ENCODE measurements around the gene MICALL2. TPM values are rescaled to one million over a fixed set of nuclear protein-coding genes. Genes with fewer than 3 reads are reported as not detected.
"Not testable (repeated sequence)": the region's sequence is repeated elsewhere in the genome, so short reads cannot be mapped to it uniquely, and the experiment has no call there.

The MICALL2 gene
- polyA plus RNA-seq, 2 donors: 20.9 to 50.7 TPM

DNA sequence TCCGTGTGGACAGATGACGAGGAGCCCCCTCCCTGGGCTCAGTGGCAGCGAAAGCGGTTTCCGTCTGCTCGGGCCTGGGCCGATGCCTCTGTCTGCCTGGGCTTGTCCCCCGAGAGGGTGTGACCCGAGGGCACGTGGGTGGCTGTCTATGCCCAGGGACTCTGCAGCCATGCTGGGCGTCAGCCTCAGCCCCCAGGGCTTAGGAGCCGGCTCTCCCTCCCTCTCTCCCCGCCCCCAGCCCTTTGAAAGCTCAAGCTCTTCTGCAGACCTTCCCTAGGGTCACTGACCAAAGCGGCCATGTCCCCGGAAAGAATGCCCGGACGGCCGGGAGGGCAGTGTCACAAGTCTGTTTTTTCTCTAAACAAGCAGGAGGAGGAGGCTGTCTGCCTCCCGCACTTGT is 7.1 kb downstream of the MICALL2 start:
- no peak overlapping the region for H3K4me3 ChIP-seq (ENCODE audit: low read depth in 1 of 2, low read length in 2 of 2)
- H3K36me3 ChIP-seq (ENCODE audit: control insufficient read depth in 2 of 2, insufficient read depth in 2 of 2, low read length in 1 of 2): peaks cover 0 to 7% of the 10 kb centered on the region in 2 donors
- H3K9me3 ChIP-seq (ENCODE audit: control insufficient read depth in 2 of 2, insufficient read depth in 1 of 2, low read depth in 1 of 2, low read length in 1 of 2): no peaks in the 10 kb centered on the region
- H3K27me3 ChIP-seq (ENCODE audit: control insufficient read depth in 1 of 2, insufficient read depth in 2 of 2, low read length in 2 of 2): no peaks in the 10 kb centered on the region
- no peak overlapping the region for H3K27ac ChIP-seq (ENCODE audit: low read depth in 2 of 2, low read length in 1 of 2)
- H3K4me1 ChIP-seq (ENCODE audit: control insufficient read depth in 2 of 2, insufficient read depth in 2 of 2, low read length in 1 of 2): peaks cover 11 to 38% of the 10 kb centered on the region in 2 donors
- WGBS, 2 donors: 38 to 57% methylated on average over 19 of the region's 19 CpGs

DNA sequence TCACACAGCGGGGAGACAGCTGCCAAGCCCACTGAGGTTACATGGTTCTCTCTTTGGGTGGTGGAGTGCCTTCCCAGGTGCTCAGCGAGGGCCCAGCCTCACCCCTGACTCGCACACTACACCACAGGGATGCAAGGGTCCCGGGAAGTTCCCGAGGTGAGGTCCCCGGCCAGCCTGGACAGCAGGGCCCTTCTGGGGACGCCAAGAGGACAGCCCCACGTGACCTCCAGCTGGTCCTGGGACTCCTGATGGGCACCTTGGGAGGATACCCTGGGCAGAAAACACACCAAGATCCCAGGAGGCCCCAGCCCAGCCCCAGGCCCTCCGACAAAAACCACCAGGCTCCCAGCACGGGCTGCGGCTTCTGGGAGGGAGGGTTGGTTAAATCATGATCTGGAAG is 8.3 kb downstream of the MICALL2 start:
- H3K27me3 ChIP-seq (ENCODE audit: control insufficient read depth in 1 of 2, insufficient read depth in 2 of 2, low read length in 2 of 2): no peaks in the 10 kb centered on the region
- peaks cover 10 to 38% of the 10 kb centered on the region in 2 donors for H3K4me1 ChIP-seq (ENCODE audit: control insufficient read depth in 2 of 2, insufficient read depth in 2 of 2, low read length in 1 of 2)
- H3K9me3 ChIP-seq (ENCODE audit: control insufficient read depth in 2 of 2, insufficient read depth in 1 of 2, low read depth in 1 of 2, low read length in 1 of 2): no peaks in the 10 kb centered on the region
- 75 to 86% methylated on average over 10 to 11 of the region's 11 CpGs for WGBS, 2 donors
- no peak overlapping the region for H3K27ac ChIP-seq (ENCODE audit: low read depth in 2 of 2, low read length in 1 of 2)
- H3K36me3 ChIP-seq (ENCODE audit: control insufficient read depth in 2 of 2, insufficient read depth in 2 of 2, low read length in 1 of 2): peaks cover 0 to 7% of the 10 kb centered on the region in 2 donors
- no peak overlapping the region for H3K4me3 ChIP-seq (ENCODE audit: low read depth in 1 of 2, low read length in 2 of 2)

DNA sequence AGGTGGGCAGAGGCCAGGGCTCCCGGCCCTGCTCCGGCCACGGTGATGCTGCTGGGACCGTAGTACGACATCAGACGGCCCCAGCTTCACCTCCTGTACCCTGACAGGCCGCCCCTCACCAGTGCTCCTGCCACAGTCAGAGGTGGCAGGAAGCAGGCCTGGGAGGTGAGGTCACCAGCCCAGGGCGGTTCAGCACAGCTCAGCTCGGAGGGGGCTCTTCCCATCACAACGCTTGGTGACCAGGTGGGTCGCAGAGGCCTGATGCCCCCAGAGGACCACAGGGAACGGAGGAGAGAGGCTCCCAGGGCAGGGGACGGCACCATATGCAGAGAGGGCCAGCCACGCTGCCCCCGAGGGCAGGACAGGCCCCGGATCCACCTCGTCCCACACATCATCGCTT is 8.8 kb downstream of the MICALL2 start:
- Histone ChIP-seq H3K9me3 (ENCODE audit: control insufficient read depth in 2 of 2, insufficient read depth in 1 of 2, low read depth in 1 of 2, low read length in 1 of 2) (no peaks in the 10 kb centered on the region), H3K4me1 (ENCODE audit: control insufficient read depth in 2 of 2, insufficient read depth in 2 of 2, low read length in 1 of 2) (peaks cover 8 to 32% of the 10 kb centered on the region in 2 donors), H3K27ac (ENCODE audit: low read depth in 2 of 2, low read length in 1 of 2) (peak overlapping the region in 1 of 2 donors; percentile 42), H3K27me3 (ENCODE audit: control insufficient read depth in 1 of 2, insufficient read depth in 2 of 2, low read length in 2 of 2) (no peaks in the 10 kb centered on the region), H3K4me3 (ENCODE audit: low read depth in 1 of 2, low read length in 2 of 2) (no peak overlapping the region), H3K36me3 (ENCODE audit: control insufficient read depth in 2 of 2, insufficient read depth in 2 of 2, low read length in 1 of 2) (peaks cover 0 to 7% of the 10 kb centered on the region in 2 donors)
- 82 to 85% methylated on average over 18 of the region's 18 CpGs for WGBS, 2 donors

DNA sequence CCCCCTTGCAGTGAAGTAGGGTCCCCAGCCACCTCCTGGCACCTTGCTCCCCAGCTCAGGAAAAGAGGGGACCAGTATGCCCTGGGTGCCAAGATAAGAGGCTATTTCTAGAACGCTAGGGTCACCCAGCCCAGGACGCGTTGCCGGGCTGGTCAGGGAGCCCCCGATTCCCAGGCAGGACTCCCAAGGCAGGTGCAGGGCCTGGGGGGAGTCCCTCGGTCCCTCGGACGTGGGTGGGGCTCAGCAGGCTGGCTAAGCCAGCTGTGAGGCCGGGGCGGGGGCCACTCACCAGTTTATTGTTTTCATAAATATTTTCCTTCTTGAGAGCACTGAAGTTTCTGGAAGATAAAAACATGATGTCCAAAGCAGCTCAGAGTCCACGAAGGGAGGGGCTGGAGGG is 9.3 kb downstream of the MICALL2 start:
- Histone ChIP-seq H3K4me1 (ENCODE audit: control insufficient read depth in 2 of 2, insufficient read depth in 2 of 2, low read length in 1 of 2) (peaks cover 8 to 28% of the 10 kb centered on the region in 2 donors), H3K9me3 (ENCODE audit: control insufficient read depth in 2 of 2, insufficient read depth in 1 of 2, low read depth in 1 of 2, low read length in 1 of 2) (no peaks in the 10 kb centered on the region), H3K36me3 (ENCODE audit: control insufficient read depth in 2 of 2, insufficient read depth in 2 of 2, low read length in 1 of 2) (peaks cover 0 to 11% of the 10 kb centered on the region in 2 donors), H3K27me3 (ENCODE audit: control insufficient read depth in 1 of 2, insufficient read depth in 2 of 2, low read length in 2 of 2) (no peaks in the 10 kb centered on the region), H3K4me3 (ENCODE audit: low read depth in 1 of 2, low read length in 2 of 2) (no peak overlapping the region), H3K27ac (ENCODE audit: low read depth in 2 of 2, low read length in 1 of 2) (no peak overlapping the region)
- 65% methylated on average over 11 of the region's 11 CpGs for WGBS, 2 donors

DNA sequence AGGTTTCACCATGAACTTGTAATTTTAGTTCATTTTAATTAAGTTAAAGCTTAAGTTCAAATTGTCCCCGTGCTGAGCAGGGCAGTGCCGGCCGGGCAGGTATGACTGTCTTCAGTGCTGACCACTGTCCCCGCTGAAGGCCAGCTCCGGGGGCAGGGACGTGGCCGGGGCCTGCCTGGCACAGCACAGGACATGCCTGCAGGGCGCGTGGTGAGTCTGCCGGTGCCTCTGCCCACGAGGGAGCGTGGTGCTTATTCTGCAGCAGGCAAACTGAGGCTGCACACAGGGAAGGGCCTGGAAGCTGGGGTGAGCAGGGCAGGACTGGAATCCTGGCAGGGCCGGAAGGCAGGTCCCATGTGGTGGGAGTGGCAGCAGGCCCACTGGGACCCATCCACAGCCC is 9.8 kb downstream of the MICALL2 start:
- WGBS, 2 donors: 78 to 84% methylated on average over 13 of the region's 13 CpGs
- Histone ChIP-seq H3K4me1 (ENCODE audit: control insufficient read depth in 2 of 2, insufficient read depth in 2 of 2, low read length in 1 of 2) (peaks cover 8 to 23% of the 10 kb centered on the region in 2 donors), H3K27me3 (ENCODE audit: control insufficient read depth in 1 of 2, insufficient read depth in 2 of 2, low read length in 2 of 2) (no peaks in the 10 kb centered on the region), H3K9me3 (ENCODE audit: control insufficient read depth in 2 of 2, insufficient read depth in 1 of 2, low read depth in 1 of 2, low read length in 1 of 2) (no peaks in the 10 kb centered on the region), H3K27ac (ENCODE audit: low read depth in 2 of 2, low read length in 1 of 2) (no peak overlapping the region), H3K36me3 (ENCODE audit: control insufficient read depth in 2 of 2, insufficient read depth in 2 of 2, low read length in 1 of 2) (peaks cover 0 to 11% of the 10 kb centered on the region in 2 donors), H3K4me3 (ENCODE audit: low read depth in 1 of 2, low read length in 2 of 2) (no peak overlapping the region)

DNA sequence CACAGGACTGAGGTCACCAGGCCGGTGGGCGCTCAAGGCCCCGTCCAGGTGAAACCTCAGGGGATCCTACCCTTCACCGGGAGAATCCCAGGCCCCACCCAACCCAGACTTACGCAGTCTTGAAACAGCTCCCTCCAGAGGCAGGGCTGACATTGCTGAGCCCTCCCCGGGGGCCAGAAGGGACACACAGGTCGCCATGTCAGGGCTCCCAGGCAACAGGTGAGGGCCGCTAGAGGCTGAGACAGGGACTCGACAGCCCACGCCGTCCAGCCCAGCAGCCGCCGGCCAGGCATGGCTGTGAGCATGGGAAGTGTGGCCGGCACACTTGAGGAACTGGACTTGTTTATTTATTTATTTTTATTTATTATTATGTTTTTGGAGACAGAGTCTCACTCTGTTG is 10.3 kb downstream of the MICALL2 start:
- Histone ChIP-seq H3K36me3 (ENCODE audit: control insufficient read depth in 2 of 2, insufficient read depth in 2 of 2, low read length in 1 of 2) (peaks cover 0 to 11% of the 10 kb centered on the region in 2 donors), H3K4me1 (ENCODE audit: control insufficient read depth in 2 of 2, insufficient read depth in 2 of 2, low read length in 1 of 2) (peaks cover 8 to 22% of the 10 kb centered on the region in 2 donors)

DNA sequence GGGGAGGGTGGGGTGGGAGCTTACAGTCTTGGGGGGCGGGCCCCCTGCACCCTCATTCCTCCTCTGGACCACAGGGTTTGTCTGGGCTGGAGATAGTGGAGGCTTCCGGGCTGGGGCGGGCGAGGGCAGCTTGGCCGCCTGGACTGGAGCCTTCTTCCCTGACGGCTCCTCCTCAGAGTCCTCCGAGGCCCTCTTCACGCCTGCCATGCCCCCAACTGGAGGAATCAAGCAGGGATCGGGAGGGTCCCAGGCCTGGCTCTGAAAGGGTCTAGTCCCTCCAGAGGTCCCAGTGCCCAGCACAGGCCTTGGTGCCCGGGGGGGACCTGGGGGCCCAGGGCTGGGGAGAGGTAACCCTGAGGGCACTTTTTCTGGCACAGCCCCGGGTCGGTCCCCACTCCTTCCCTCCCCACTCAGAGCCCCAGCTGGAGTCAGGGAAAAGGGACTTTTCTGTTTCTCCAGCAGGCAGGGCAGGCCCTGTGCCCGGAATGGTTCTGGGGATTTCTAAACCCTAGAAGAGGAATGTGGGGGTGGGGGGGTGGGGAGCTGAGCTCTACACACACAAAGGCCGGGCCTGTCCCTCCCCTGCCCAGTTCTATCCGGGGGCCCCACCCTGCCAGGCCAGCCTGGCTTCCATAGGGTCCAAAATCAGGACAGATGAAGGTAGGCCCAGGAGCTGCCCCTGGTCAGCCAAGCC is 11.6 kb downstream of the MICALL2 start:
- Histone ChIP-seq H3K27me3 (ENCODE audit: control insufficient read depth in 1 of 2, insufficient read depth in 2 of 2, low read length in 2 of 2) (no peaks in the 10 kb centered on the region), H3K27ac (ENCODE audit: low read depth in 2 of 2, low read length in 1 of 2) (peak overlapping the region; percentile 62 to 82), H3K36me3 (ENCODE audit: control insufficient read depth in 2 of 2, insufficient read depth in 2 of 2, low read length in 1 of 2) (peaks cover 0 to 11% of the 10 kb centered on the region in 2 donors), H3K4me3 (ENCODE audit: low read depth in 1 of 2, low read length in 2 of 2) (no peak overlapping the region), H3K4me1 (ENCODE audit: control insufficient read depth in 2 of 2, insufficient read depth in 2 of 2, low read length in 1 of 2) (peaks cover 4 to 22% of the 10 kb centered on the region in 2 donors), H3K9me3 (ENCODE audit: control insufficient read depth in 2 of 2, insufficient read depth in 1 of 2, low read depth in 1 of 2, low read length in 1 of 2) (no peaks in the 10 kb centered on the region)
- 44% methylated on average over 14 to 15 of the region's 15 CpGs for WGBS, 2 donors

More for the DNA sequence above, 10.3 kb downstream of the MICALL2 start:
- H3K9me3 ChIP-seq (ENCODE audit: control insufficient read depth in 2 of 2, insufficient read depth in 1 of 2, low read depth in 1 of 2, low read length in 1 of 2): no peaks in the 10 kb centered on the region
- H3K27me3 ChIP-seq (ENCODE audit: control insufficient read depth in 1 of 2, insufficient read depth in 2 of 2, low read length in 2 of 2): no peaks in the 10 kb centered on the region
- no peak overlapping the region for H3K27ac ChIP-seq (ENCODE audit: low read depth in 2 of 2, low read length in 1 of 2)
- H3K4me3 ChIP-seq (ENCODE audit: low read depth in 1 of 2, low read length in 2 of 2): no peak overlapping the region
- WGBS, 2 donors: 90 to 92% methylated on average over 14 of the region's 14 CpGs

DNA sequence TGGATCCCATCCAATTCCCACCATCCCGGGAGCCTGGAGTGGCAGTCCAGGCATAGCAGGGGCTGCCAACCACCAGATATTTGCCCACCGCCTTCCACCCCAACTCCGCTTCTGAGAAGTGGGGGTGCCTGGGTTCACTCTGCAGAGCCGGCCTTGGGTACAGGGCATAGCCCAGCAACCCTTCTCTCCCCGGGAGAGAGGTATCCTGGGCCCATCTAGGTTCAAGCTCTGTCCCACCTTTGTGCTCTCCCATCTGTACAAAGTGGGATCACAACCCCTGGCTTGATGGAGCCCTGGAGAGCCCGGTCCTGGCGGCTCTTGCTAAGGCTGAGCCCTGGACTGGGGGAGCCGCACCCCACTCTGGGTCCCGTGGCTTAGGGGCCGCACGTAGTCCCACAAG is 12.2 kb downstream of the MICALL2 start:
- H3K9me3 ChIP-seq (ENCODE audit: control insufficient read depth in 2 of 2, insufficient read depth in 1 of 2, low read depth in 1 of 2, low read length in 1 of 2): no peaks in the 10 kb centered on the region
- H3K27me3 ChIP-seq (ENCODE audit: control insufficient read depth in 1 of 2, insufficient read depth in 2 of 2, low read length in 2 of 2): no peaks in the 10 kb centered on the region
- H3K36me3 ChIP-seq (ENCODE audit: control insufficient read depth in 2 of 2, insufficient read depth in 2 of 2, low read length in 1 of 2): peaks cover 0 to 13% of the 10 kb centered on the region in 2 donors
- no peak overlapping the region for H3K4me3 ChIP-seq (ENCODE audit: low read depth in 1 of 2, low read length in 2 of 2)
- 73 to 77% methylated on average over 11 of the region's 11 CpGs for WGBS, 2 donors
- H3K27ac ChIP-seq (ENCODE audit: low read depth in 2 of 2, low read length in 1 of 2): peak overlapping the region; percentile 62 to 82
- H3K4me1 ChIP-seq (ENCODE audit: control insufficient read depth in 2 of 2, insufficient read depth in 2 of 2, low read length in 1 of 2): peaks cover 2 to 22% of the 10 kb centered on the region in 2 donors

DNA sequence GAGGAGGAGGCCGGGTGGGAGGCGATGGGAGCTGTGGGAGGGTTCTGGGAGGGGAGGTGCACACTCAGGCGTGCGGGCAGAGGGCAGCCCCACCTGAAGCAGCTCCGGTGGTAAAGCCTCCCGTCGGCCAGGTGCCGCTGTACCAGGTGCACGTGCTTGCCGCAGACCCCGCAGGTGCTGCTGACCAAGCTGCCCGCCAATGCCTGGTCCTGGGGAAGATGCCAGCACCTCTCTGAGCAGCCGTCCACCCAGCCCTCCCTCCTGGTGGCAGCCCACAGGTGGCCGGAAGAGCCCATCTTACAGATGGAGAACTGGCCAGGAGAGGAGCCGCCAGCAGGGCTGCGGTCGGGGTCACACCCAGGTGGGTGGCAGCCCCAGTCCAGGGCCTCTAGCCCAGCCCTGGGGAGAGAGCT is 12.6 kb downstream of the MICALL2 start:
- Histone ChIP-seq H3K27ac (ENCODE audit: low read depth in 2 of 2, low read length in 1 of 2) (no peak overlapping the region), H3K36me3 (ENCODE audit: control insufficient read depth in 2 of 2, insufficient read depth in 2 of 2, low read length in 1 of 2) (peaks cover 0 to 16% of the 10 kb centered on the region in 2 donors), H3K9me3 (ENCODE audit: control insufficient read depth in 2 of 2, insufficient read depth in 1 of 2, low read depth in 1 of 2, low read length in 1 of 2) (no peaks in the 10 kb centered on the region), H3K4me3 (ENCODE audit: low read depth in 1 of 2, low read length in 2 of 2) (no peak overlapping the region), H3K27me3 (ENCODE audit: control insufficient read depth in 1 of 2, insufficient read depth in 2 of 2, low read length in 2 of 2) (no peaks in the 10 kb centered on the region), H3K4me1 (ENCODE audit: control insufficient read depth in 2 of 2, insufficient read depth in 2 of 2, low read length in 1 of 2) (peaks cover 0 to 17% of the 10 kb centered on the region in 2 donors)
- WGBS, 2 donors: 48 to 55% methylated on average over 14 to 17 of the region's 17 CpGs

DNA sequence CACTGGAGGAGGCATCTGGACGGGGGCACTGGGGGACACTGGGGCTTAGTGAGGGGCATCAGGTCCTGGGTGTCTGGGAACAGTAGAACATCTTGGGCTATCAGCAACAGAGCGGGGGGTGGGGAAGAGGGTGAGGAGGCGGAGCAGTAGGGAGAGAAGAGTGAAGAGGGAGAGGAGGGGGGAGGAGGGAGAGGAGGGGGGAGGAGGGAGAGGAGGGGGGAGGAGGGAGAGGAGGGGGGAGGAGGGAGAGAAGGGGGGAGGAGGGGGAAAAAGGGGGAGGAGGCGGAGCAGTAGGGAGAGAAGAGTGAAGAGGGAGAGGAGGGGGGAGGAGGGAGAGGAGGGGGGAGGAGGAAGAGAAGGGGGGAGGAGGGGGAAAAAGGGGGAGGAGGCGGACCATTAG is 13.2 kb downstream of the MICALL2 start:
- not testable (repeated sequence) for H3K27me3 ChIP-seq (ENCODE audit: control insufficient read depth in 1 of 2, insufficient read depth in 2 of 2, low read length in 2 of 2); H3K9me3 ChIP-seq (ENCODE audit: control insufficient read depth in 2 of 2, insufficient read depth in 1 of 2, low read depth in 1 of 2, low read length in 1 of 2); H3K27ac ChIP-seq (ENCODE audit: low read depth in 2 of 2, low read length in 1 of 2); H3K4me3 ChIP-seq (ENCODE audit: low read depth in 1 of 2, low read length in 2 of 2)
- Histone ChIP-seq H3K36me3 (ENCODE audit: control insufficient read depth in 2 of 2, insufficient read depth in 2 of 2, low read length in 1 of 2) (peaks cover 0 to 22% of the 10 kb centered on the region in 2 donors), H3K4me1 (ENCODE audit: control insufficient read depth in 2 of 2, insufficient read depth in 2 of 2, low read length in 1 of 2) (peaks cover 0 to 16% of the 10 kb centered on the region in 2 donors)
- 73 to 84% methylated on average over 3 to 4 of the region's 5 CpGs for WGBS, 2 donors
